BLaER1 treated with 17β-estradiol and CSF1 and Interleukin-3, amounts not matched to agents 10 nM and 100 nM (cell line): Measurements from ENCODE around the gene HEG1.

ENCODE experiments used
- H3K27ac ChIP-seq, 11 experiments: shearing (Covaris generic); formaldehyde crosslinking; 2 replicates each; pipeline ENCODE4 v1.8.1; 2022
- H3K27me3 ChIP-seq, 11 experiments: shearing (Covaris generic); formaldehyde crosslinking; 2 replicates each; pipeline ENCODE4 v1.8.1; 2022
- H3K36me3 ChIP-seq, 11 experiments: shearing (Covaris generic); formaldehyde crosslinking; 2 replicates each; pipeline ENCODE4 v1.8.1; 2022
- H3K4me1 ChIP-seq, 10 experiments: shearing (Covaris generic); formaldehyde crosslinking; 2 replicates each; pipeline ENCODE4 v1.8.1; 2022
- H3K4me2 ChIP-seq, 11 experiments: shearing (Covaris generic); formaldehyde crosslinking; 2 replicates each; pipeline ENCODE4 v1.8.1; 2022
- H3K4me3 ChIP-seq, 10 experiments: shearing (Covaris generic); formaldehyde crosslinking; 2 replicates each; pipeline ENCODE4 v1.8.1; 2022
- H3K9ac ChIP-seq, 11 experiments: shearing (Covaris generic); formaldehyde crosslinking; 2 replicates each; pipeline ENCODE4 v1.8.1; 2022
- H3K9me3 ChIP-seq, 11 experiments: shearing (Covaris generic); formaldehyde crosslinking; replicated peaks in 1 of 11; 2 replicates each; pipeline ENCODE4 v1.8.1; 2022
- H4K20me1 ChIP-seq, 11 experiments: shearing (Covaris generic); formaldehyde crosslinking; 2 replicates each; pipeline ENCODE4 v1.8.1; 2022
- Cebpa-rat ChIP-seq, 11 experiments: shearing (Covaris generic); IDR thresholded peaks; 2 replicates each; pipeline ENCODE4 v1.8.1; 2022

Gene HEG1

GRCh38 chr3:125000661-125001060 is 55.1 kb downstream of the HEG1 start:
- TF ChIP-seq Cebpa-rat (IDR thresholded peaks at IDR 0.05): no peak
- Histone ChIP-seq H3K4me2 (no peak overlapping the region), H3K27ac (no peak overlapping the region), H3K36me3 (peaks cover 35 to 92% (median 71%) of the 10 kb centered on the region in 11 experiments; a peak in 21 of 22 replicates), H4K20me1 (no peaks in the 10 kb centered on the region), H3K9me3 (no peaks in the 10 kb centered on the region), H3K4me3 (no peak overlapping the region), H3K4me1 (peaks cover 0 to 8% (median 4%) of the 10 kb centered on the region in 10 experiments; a peak in 10 of 20 replicates), H3K27me3 (no peaks in the 10 kb centered on the region), H3K9ac (no peak overlapping the region)

GRCh38 chr3:124999897-125000435 is 55.8 kb downstream of the HEG1 start:
- H3K27me3 ChIP-seq: no peaks in the 10 kb centered on the region
- no peaks in the 10 kb centered on the region for H3K9me3 ChIP-seq
- no peak overlapping the region for H3K27ac ChIP-seq
- H3K36me3 ChIP-seq: peaks cover 30 to 88% (median 68%) of the 10 kb centered on the region in 11 experiments; a peak in 21 of 22 replicates
- no peaks in the 10 kb centered on the region for H4K20me1 ChIP-seq
- H3K4me1 ChIP-seq: peaks cover 0 to 8% (median 6%) of the 10 kb centered on the region in 10 experiments; a peak in 10 of 20 replicates
- TF ChIP-seq Cebpa-rat (IDR thresholded peaks at IDR 0.05): no peak
- H3K4me3 ChIP-seq: no peak overlapping the region
- H3K9ac ChIP-seq: no peak overlapping the region
- H3K4me2 ChIP-seq: peak overlapping the region in 1 of 11 experiments; percentile 11; a peak in 1 of 22 replicates

DNA sequence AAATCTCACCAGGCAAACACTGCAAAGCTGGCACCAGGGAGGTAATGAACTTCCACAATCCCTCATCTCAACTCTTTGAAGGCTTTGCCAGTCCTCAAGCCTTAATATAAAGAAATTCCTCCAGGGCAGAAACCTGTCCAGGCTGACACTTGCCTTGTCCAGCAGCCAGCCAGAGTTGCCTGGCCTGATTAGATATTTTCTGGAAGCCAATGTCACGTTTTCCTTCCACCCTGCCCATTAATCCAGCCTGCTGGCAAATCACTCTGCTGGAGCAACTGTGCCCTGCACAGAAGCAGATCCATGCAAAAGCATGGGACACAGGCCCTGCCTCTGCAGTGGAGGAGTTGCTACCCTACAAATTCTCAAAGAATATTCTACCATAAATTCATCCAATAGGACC is 56.5 kb downstream of the HEG1 start:
- no peak overlapping the region for H3K27ac ChIP-seq
- no peak for TF ChIP-seq Cebpa-rat (IDR thresholded peaks at IDR 0.05)
- H3K4me2 ChIP-seq: no peak overlapping the region
- peaks cover 23 to 85% (median 61%) of the 10 kb centered on the region in 11 experiments; a peak in 21 of 22 replicates for H3K36me3 ChIP-seq
- no peak overlapping the region for H3K9ac ChIP-seq
- no peaks in the 10 kb centered on the region for H3K27me3 ChIP-seq
- no peaks in the 10 kb centered on the region for H4K20me1 ChIP-seq
- no peaks in the 10 kb centered on the region for H3K9me3 ChIP-seq
- H3K4me3 ChIP-seq: no peak overlapping the region
- peaks cover 0 to 8% (median 6%) of the 10 kb centered on the region in 10 experiments; a peak in 10 of 20 replicates for H3K4me1 ChIP-seq

DNA sequence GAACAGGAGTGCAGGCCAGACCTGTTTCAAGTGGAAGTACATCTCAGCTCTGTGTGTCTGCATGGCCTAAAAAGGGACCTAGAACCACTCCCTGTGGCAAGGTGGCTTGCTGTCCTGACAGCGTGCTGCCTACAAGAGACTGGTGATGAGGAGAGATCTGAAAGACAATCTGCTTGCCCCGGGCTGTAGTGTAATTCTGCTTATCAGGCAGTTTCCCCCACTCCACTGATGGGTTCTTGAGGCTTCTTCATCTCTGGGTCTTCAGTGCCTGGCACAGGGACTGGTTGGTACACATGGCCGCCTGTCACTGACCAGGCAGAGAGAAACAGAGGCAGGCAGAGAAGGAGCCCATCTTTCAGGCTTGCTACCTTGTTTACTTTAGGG is 57.6 kb downstream of the HEG1 start:
- Histone ChIP-seq H3K9me3 (no peaks in the 10 kb centered on the region), H3K27me3 (no peaks in the 10 kb centered on the region), H3K4me2 (no peak overlapping the region), H3K4me1 (peaks cover 0 to 14% (median 6%) of the 10 kb centered on the region in 10 experiments; a peak in 10 of 20 replicates), H3K36me3 (peaks cover 19 to 83% (median 56%) of the 10 kb centered on the region in 11 experiments; a peak in 21 of 22 replicates), H3K9ac (no peak overlapping the region), H4K20me1 (no peaks in the 10 kb centered on the region), H3K4me3 (no peak overlapping the region), H3K27ac (no peak overlapping the region)
- no peak for TF ChIP-seq Cebpa-rat (IDR thresholded peaks at IDR 0.05)

- Histone ChIP-seq H3K36me3 (peaks cover 15 to 83% (median 50%) of the 10 kb centered on the region in 11 experiments; a peak in 21 of 22 replicates), H3K9me3 (no peaks in the 10 kb centered on the region), H3K9ac (no peak overlapping the region), H3K27me3 (no peaks in the 10 kb centered on the region), H3K4me2 (no peak overlapping the region), H3K4me3 (no peak overlapping the region), H3K27ac (no peak overlapping the region), H3K4me1 (peaks cover 0 to 16% (median 6%) of the 10 kb centered on the region in 10 experiments; a peak in 10 of 20 replicates), H4K20me1 (no peaks in the 10 kb centered on the region)
- TF ChIP-seq Cebpa-rat (IDR thresholded peaks at IDR 0.05): no peak
Observed at GRCh38 chr3:124997303-124998246, 58.2 kb downstream of the HEG1 start.

DNA sequence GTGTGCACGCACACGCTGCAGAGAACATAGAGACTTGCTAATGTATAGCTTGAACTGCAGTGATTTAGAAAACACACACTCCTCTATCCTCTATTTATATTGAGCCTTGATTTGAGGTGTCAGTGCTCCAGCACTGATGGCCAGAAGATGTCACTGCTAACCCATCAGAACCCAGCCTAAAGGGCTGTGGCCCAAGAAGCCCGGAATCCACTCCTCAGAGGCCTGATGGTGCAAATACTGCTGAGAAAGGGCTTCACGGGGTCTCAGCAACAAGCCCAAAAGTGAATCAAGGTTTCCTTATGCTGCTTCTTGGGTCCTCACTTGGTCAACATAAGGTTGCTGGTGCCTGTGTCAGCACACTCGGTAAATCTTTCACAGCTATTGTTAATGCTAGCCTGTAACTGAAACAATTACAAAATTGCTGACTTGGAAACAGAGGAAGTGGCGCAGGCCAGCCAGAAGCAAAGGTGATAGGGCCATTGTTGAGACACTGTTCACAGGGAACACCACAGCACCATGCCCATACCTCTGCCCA is 60.3 kb downstream of the HEG1 start:
- no peak overlapping the region for H3K4me3 ChIP-seq
- peak overlapping the region in 4 of 11 experiments; percentile 2 to 38 (median 16); a peak in 2 of 22 replicates for H3K9ac ChIP-seq
- no peaks in the 10 kb centered on the region for H4K20me1 ChIP-seq
- H3K27me3 ChIP-seq: no peaks in the 10 kb centered on the region
- H3K36me3 ChIP-seq: peaks cover 0 to 68% (median 34%) of the 10 kb centered on the region in 11 experiments; a peak in 18 of 22 replicates
- no peaks in the 10 kb centered on the region for H3K9me3 ChIP-seq
- peaks cover 0 to 16% (median 6%) of the 10 kb centered on the region in 10 experiments; a peak in 10 of 20 replicates for H3K4me1 ChIP-seq
- H3K27ac ChIP-seq: 0 out of 22 replicates have a peak overlapping the region, but pooled peaks of 2 of the 11 experiments have one; percentile 3 to 28
- no peak for TF ChIP-seq Cebpa-rat (IDR thresholded peaks at IDR 0.05)
- H3K4me2 ChIP-seq: peak overlapping the region in 8 of 11 experiments; percentile 2 to 57 (median 20); a peak in 10 of 22 replicates

- no peaks in the 10 kb centered on the region for H3K27me3 ChIP-seq
- peak overlapping the region in 3 of 11 experiments; percentile 16 to 29 (median 18); a peak in 3 of 22 replicates for H3K4me2 ChIP-seq
- peak overlapping the region in 1 of 11 experiments; percentile 24; a peak in 1 of 22 replicates for H3K9ac ChIP-seq
- peaks cover 0 to 16% (median 6%) of the 10 kb centered on the region in 10 experiments; a peak in 10 of 20 replicates for H3K4me1 ChIP-seq
- no peak for TF ChIP-seq Cebpa-rat (IDR thresholded peaks at IDR 0.05)
- peaks cover 0 to 74% (median 30%) of the 10 kb centered on the region in 11 experiments; a peak in 17 of 22 replicates for H3K36me3 ChIP-seq
- H3K9me3 ChIP-seq: no peaks in the 10 kb centered on the region
- H3K27ac ChIP-seq: no peak overlapping the region
- no peaks in the 10 kb centered on the region for H4K20me1 ChIP-seq
- H3K4me3 ChIP-seq: no peak overlapping the region
Observed at GRCh38 chr3:124993466-124993865, 62.3 kb downstream of the HEG1 start.

GRCh38 chr3:124992041-124992440 is 63.8 kb downstream of the HEG1 start:
- Histone ChIP-seq H3K4me3 (no peak overlapping the region), H3K27ac (no peak overlapping the region), H3K4me2 (no peak overlapping the region), H3K27me3 (no peaks in the 10 kb centered on the region), H3K36me3 (peaks cover 0 to 60% (median 22%) of the 10 kb centered on the region in 11 experiments; a peak in 17 of 22 replicates), H4K20me1 (no peaks in the 10 kb centered on the region), H3K9ac (no peak overlapping the region), H3K9me3 (no peaks in the 10 kb centered on the region), H3K4me1 (peaks cover 0 to 16% (median 6%) of the 10 kb centered on the region in 10 experiments; a peak in 11 of 20 replicates)
- no peak for TF ChIP-seq Cebpa-rat (IDR thresholded peaks at IDR 0.05)
